Erythroblast (primary cell): ENCODE results near the gene DNASE1L2.

Source experiments
- GATA1 ChIP-seq: IDR thresholded peaks from 2 replicates; pipeline ENCODE4 v1.6.1; 2011; ENCODE audit warnings: low read depth, mild to moderate bottlenecking, control low read depth, low read length, moderate library complexity
- POLR2A ChIP-seq: IDR thresholded peaks from 2 replicates; pipeline ENCODE4 v1.6.1; 2011; ENCODE audit warnings: mild to moderate bottlenecking, low read length

DNA sequence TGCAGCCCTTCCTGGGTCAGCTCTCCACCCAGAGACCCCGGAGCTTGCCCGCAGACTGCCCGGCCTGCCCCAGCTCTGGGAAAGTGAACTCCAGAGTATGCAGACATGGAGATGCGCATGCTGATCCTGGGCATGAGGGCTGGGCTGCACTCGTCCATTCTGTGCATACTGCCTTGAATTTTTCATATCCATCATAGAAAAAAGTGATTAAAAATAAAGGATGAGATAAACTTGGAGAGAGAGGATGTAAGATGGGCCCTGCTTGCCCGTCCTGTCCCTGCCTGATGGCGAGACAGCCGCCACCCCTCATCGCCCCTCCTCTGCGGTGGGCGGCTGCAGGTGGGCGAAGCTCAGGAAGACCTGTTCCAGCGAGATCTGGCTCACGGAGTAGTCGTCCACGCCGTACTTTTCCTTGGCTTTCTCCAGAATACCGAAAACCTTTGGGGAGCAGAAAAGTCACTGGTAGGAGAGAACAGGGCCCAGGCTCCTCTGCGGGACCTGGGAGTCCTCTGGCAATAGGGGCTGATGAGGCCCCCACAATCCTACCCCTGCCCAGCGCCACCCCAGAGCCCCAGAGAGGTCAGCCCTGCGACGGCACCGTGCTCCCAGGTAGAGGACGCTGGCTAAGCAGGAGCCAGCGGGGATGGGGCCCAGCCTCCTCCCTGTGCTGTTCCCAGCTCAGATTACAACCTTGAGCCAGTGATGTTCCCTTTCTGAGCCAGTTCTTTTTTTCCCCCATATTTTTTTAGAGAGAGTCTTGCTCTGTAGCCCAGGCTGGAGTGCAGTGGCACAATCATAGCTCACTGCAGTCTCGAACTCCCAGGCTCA lies 40.3 kb downstream of the DNASE1L2 start:
- TF ChIP-seq POLR2A, result no peak
- TF ChIP-seq GATA1, result no peak
